Colon (tissue), 2 donors: Measurements from ENCODE around the gene SEC11A.
"Not testable (repeated sequence)": the region's sequence is repeated elsewhere in the genome, so short reads cannot be mapped to it uniquely, and the experiment has no call there.

Experiments
- FAIRE-seq: peaks from 2 replicates; lab custom pipeline; 2012; peaks lifted over from hg19 to GRCh38; lab: Jason Lieb, UNC
- donor health status: control.
- donor health status: control.

The SEC11A gene

GRCh38 chr15:84681831-84682230, 34.1 kb downstream of the SEC11A start:
- no peak for FAIRE-seq

- no peak for FAIRE-seq
Observed at GRCh38 chr15:84671211-84671610, 44.7 kb downstream of the SEC11A start.

GRCh38 chr15:84669726-84670125, 46.2 kb downstream of the SEC11A start:
- FAIRE-seq, result no peak

- no peak for FAIRE-seq
Observed at GRCh38 chr15:84668221-84668982, 47.5 kb downstream of the SEC11A start.

GRCh38 chr15:84666373-84666772, 49.6 kb downstream of the SEC11A start:
- no peak for FAIRE-seq

- FAIRE-seq, result no peak
Observed at GRCh38 chr15:84661001-84661400, 54.9 kb downstream of the SEC11A start.

- FAIRE-seq, result no peak
Observed at GRCh38 chr15:84659904-84660781, 55.8 kb downstream of the SEC11A start.

- no peak for FAIRE-seq
Observed at GRCh38 chr15:84658788-84659411, 57.0 kb downstream of the SEC11A start.

GRCh38 chr15:84658080-84658787, 57.7 kb downstream of the SEC11A start, which contains the start of gene NMB:
Gene NMB (minus strand): TSS chr15:84658199. CDS start chr15:84658152, 47 bp downstream.
- FAIRE-seq, result no peak

GRCh38 chr15:84657748-84658079, 58.2 kb downstream of the SEC11A start:
- FAIRE-seq, result no peak

- no peak for FAIRE-seq
Observed at GRCh38 chr15:84656972-84657371, 59.0 kb downstream of the SEC11A start.

- FAIRE-seq, result no peak
Observed at GRCh38 chr15:84654689-84655453, 61.1 kb downstream of the SEC11A start.

GRCh38 chr15:84653910-84654688, 61.8 kb downstream of the SEC11A start, which contains the start of gene WDR73:
Gene WDR73 (minus strand): TSS chr15:84654283. CDS start chr15:84654274, 9 bp downstream.
- FAIRE-seq, result no peak

- no peak for FAIRE-seq
Observed at GRCh38 chr15:84653584-84653909, 62.4 kb downstream of the SEC11A start.

GRCh38 chr15:84649706-84650105, 66.2 kb downstream of the SEC11A start:
- no peak for FAIRE-seq

- FAIRE-seq, result no peak
Observed at GRCh38 chr15:84648539-84648938, 67.4 kb downstream of the SEC11A start.

- no peak for FAIRE-seq
Observed at GRCh38 chr15:84647726-84648125, 68.2 kb downstream of the SEC11A start.

GRCh38 chr15:84645997-84646396, 69.9 kb downstream of the SEC11A start:
- no peak for FAIRE-seq

GRCh38 chr15:84645496-84645895, 70.4 kb downstream of the SEC11A start:
- FAIRE-seq, result no peak

- FAIRE-seq, result no peak
Observed at GRCh38 chr15:84643838-84644237, 72.1 kb downstream of the SEC11A start.

GRCh38 chr15:84642640-84643039, 73.3 kb downstream of the SEC11A start:
- FAIRE-seq, result not testable (repeated sequence)
